Tibial nerve (tissue), 4 donors: Measurements from ENCODE around the gene FBXW7. TPM values are rescaled to one million over a fixed set of nuclear protein-coding genes. Genes with fewer than 3 reads are reported as not detected.
"Not testable (repeated sequence)": the region's sequence is repeated elsewhere in the genome, so short reads cannot be mapped to it uniquely, and the experiment has no call there.

ENCODE experiments used
- DNase-seq, 2 donors: peaks; one replicate each; pipeline ENCODE4 v3.0.0-alpha.2; 2019; ENCODE audit warnings: low spot score in 2 of 2
- H3K27ac ChIP-seq, 4 donors: fragments of 200-600 bp; sonication (generic) in 3 of 4; one replicate each; pipeline ENCODE4 v1.5.1; 2017 to 2019; ENCODE audit warnings: mild to moderate bottlenecking in 1 of 4
- H3K27me3 ChIP-seq, 2 donors: fragments of 200-600 bp; sonication (generic) in 1 of 2; one replicate each; pipeline versions ENCODE4 v1.5.1 to v1.6.0; 2017 to 2019
- H3K36me3 ChIP-seq, 3 donors: fragments of 200-600 bp; sonication (generic); one replicate each; pipeline ENCODE4 v1.5.1; 2018 to 2019
- H3K4me1 ChIP-seq, 4 donors: fragments of 200-600 bp; sonication (generic) in 3 of 4; one replicate each; pipeline ENCODE4 v1.5.1; 2017 to 2019
- H3K4me3 ChIP-seq, 4 donors: fragments of 200-600 bp; sonication (generic) in 3 of 4; one replicate each; pipeline ENCODE4 v1.5.1; 2017 to 2019; ENCODE audit warnings: mild to moderate bottlenecking in 1 of 4, moderate library complexity in 1 of 4
- H3K9me3 ChIP-seq, 4 donors: fragments of 200-600 bp; sonication (generic) in 3 of 4; one replicate each; pipeline ENCODE4 v1.5.1; 2017 to 2019
- CTCF ChIP-seq, 5 experiments: fragments of 200-600 bp in 3 of 5; fragments of 450-650 bp in 2 of 5; sonication (generic) in 3 of 5; IDR thresholded peaks; one replicate each; pipeline ENCODE4 v1.5.1; 2016 to 2019; ENCODE audit warnings: antibody characterized with exemption in 5 of 5, mild to moderate bottlenecking in 3 of 5, moderate library complexity in 2 of 5
- EP300 ChIP-seq, 2 donors: sonication (generic); formaldehyde crosslinking; IDR thresholded peaks; one replicate each; pipeline ENCODE4 v1.6.1; 2017; ENCODE audit warnings: antibody characterized with exemption in 2 of 2, mild to moderate bottlenecking in 1 of 2
- POLR2A ChIP-seq, 2 donors: fragments of 450-650 bp; IDR thresholded peaks; one replicate each; pipeline ENCODE4 v1.6.1; 2017; ENCODE audit warnings: antibody characterized with exemption in 2 of 2, mild to moderate bottlenecking in 2 of 2, moderate library complexity in 2 of 2
- WGBS, 2 donors: methylation state at CpG; one replicate each; pipeline ENCODE4 v1.1.5; 2018; 5-methylcytosine and 5-hydroxymethylcytosine counted together
- total RNA-seq, 4 donors: library from RNA; depleted of rRNA; stranded (reverse); fragments of >200 nt; gene quantifications; one replicate each; pipeline ENCODE4 v1.1.0, GENCODE V29; 2016

FBXW7 gene
- total RNA-seq, 4 donors from 2014 or later = 40.8 to 85.7 (median 62.1) TPM

GRCh38 chr4:152545088-152545487 is 9.2 kb upstream of the FBXW7 start:
- DNase-seq = no peak
- peaks cover 0 to 13% (median 0%) of the 10 kb centered on the region in 3 donors for H3K36me3 ChIP-seq
- 85 to 86% methylated on average over 2 of the region's 2 CpGs for WGBS, 2 donors
- TF ChIP-seq POLR2A (IDR thresholded peaks at IDR 0.05) = no peak
- no peak for TF ChIP-seq CTCF (IDR thresholded peaks at IDR 0.05)
- no peak for TF ChIP-seq EP300 (IDR thresholded peaks at IDR 0.05)
- no peak overlapping the region for H3K27ac ChIP-seq
- H3K27me3 ChIP-seq = no peaks in the 10 kb centered on the region
- peaks cover 0 to 1% (median 0%) of the 10 kb centered on the region in 4 donors for H3K9me3 ChIP-seq
- no peak overlapping the region for H3K4me3 ChIP-seq
- H3K4me1 ChIP-seq = no peaks in the 10 kb centered on the region

GRCh38 chr4:152544533-152544932 is 8.6 kb upstream of the FBXW7 start:
- DNase-seq, H3K27ac ChIP-seq: not testable (repeated sequence)
- 95 to 96% methylated on average over 8 of the region's 8 CpGs for WGBS, 2 donors

GRCh38 chr4:152540941-152541340 is 5.0 kb upstream of the FBXW7 start:
- peaks cover 0 to 8% (median 0%) of the 10 kb centered on the region in 4 donors for H3K9me3 ChIP-seq
- no peak for DNase-seq
- TF ChIP-seq CTCF (IDR thresholded peaks at IDR 0.05) = no peak
- no peak overlapping the region for H3K4me3 ChIP-seq
- H3K36me3 ChIP-seq = peaks cover 0 to 23% (median 0%) of the 10 kb centered on the region in 3 donors
- 88 to 92% methylated on average over 9 to 12 of the region's 13 CpGs for WGBS, 2 donors
- no peaks in the 10 kb centered on the region for H3K27me3 ChIP-seq
- H3K4me1 ChIP-seq = peaks cover 0 to 21% (median 15%) of the 10 kb centered on the region in 4 donors
- H3K27ac ChIP-seq = no peak overlapping the region

More at GRCh38 chr4:152544533-152544932, 8.6 kb upstream of the FBXW7 start:
- not testable (repeated sequence) for H3K4me1 ChIP-seq, H3K9me3 ChIP-seq, H3K4me3 ChIP-seq, H3K27me3 ChIP-seq
- peaks cover 0 to 18% (median 0%) of the 10 kb centered on the region in 3 donors for H3K36me3 ChIP-seq

GRCh38 chr4:152540293-152540674 is 4.4 kb upstream of the FBXW7 start:
- H3K4me3 ChIP-seq = no peak overlapping the region
- H3K27ac ChIP-seq = no peak overlapping the region
- TF ChIP-seq CTCF (IDR thresholded peaks at IDR 0.05) (no peak), POLR2A (IDR thresholded peaks at IDR 0.05) (no peak), EP300 (IDR thresholded peaks at IDR 0.05) (no peak)
- no peak for DNase-seq
- H3K9me3 ChIP-seq = peaks cover 0 to 8% (median 0%) of the 10 kb centered on the region in 4 donors
- H3K36me3 ChIP-seq = peaks cover 0 to 23% (median 0%) of the 10 kb centered on the region in 3 donors
- WGBS, 2 donors = 90 to 95% methylated on average over 3 to 4 of the region's 4 CpGs
- no peaks in the 10 kb centered on the region for H3K27me3 ChIP-seq
- peaks cover 0 to 21% (median 15%) of the 10 kb centered on the region in 4 donors for H3K4me1 ChIP-seq

- Histone ChIP-seq H3K9me3 (peaks cover 0 to 8% (median 0%) of the 10 kb centered on the region in 4 donors), H3K4me1 (peaks cover 0 to 22% (median 15%) of the 10 kb centered on the region in 4 donors), H3K27me3 (no peaks in the 10 kb centered on the region), H3K27ac (no peak overlapping the region), H3K36me3 (peaks cover 0 to 23% (median 0%) of the 10 kb centered on the region in 3 donors), H3K4me3 (no peak overlapping the region)
- TF ChIP-seq EP300 (IDR thresholded peaks at IDR 0.05) (no peak), POLR2A (IDR thresholded peaks at IDR 0.05) (no peak), CTCF (IDR thresholded peaks at IDR 0.05) (no peak)
- 93 to 97% methylated on average over 16 of the region's 16 CpGs for WGBS, 2 donors
- DNase-seq = no peak
Observed at GRCh38 chr4:152539556-152540292, 3.8 kb upstream of the FBXW7 start.
